Measurements from ENCODE around the gene POTEG.
"Not testable (repeated sequence)": the region's sequence is repeated elsewhere in the genome, so short reads cannot be mapped to it uniquely, and the experiment has no call there.

POTEG gene

GRCh38 chr14:19383008-19383584, 51.0 kb downstream of the POTEG start:
- not testable (repeated sequence) for H3K4me3 ChIP-seq (ENCODE audit: low read depth, low read length); DNase-seq (ENCODE audit: low read depth)

GRCh38 chr14:19380137-19380536, 54.0 kb downstream of the POTEG start:
- not testable (repeated sequence) for H3K4me3 ChIP-seq (ENCODE audit: low read depth, low read length); DNase-seq (ENCODE audit: low read depth)

- H3K4me3 ChIP-seq (ENCODE audit: low read depth, low read length); DNase-seq (ENCODE audit: low read depth): not testable (repeated sequence)
Observed at GRCh38 chr14:19374451-19374903, 59.7 kb downstream of the POTEG start.

- not testable (repeated sequence) for DNase-seq (ENCODE audit: low read depth); H3K4me3 ChIP-seq (ENCODE audit: low read depth, low read length)
Observed at GRCh38 chr14:19372813-19373500, 61.2 kb downstream of the POTEG start.

- not testable (repeated sequence) for H3K4me3 ChIP-seq (ENCODE audit: low read depth, low read length); DNase-seq (ENCODE audit: low read depth)
Observed at GRCh38 chr14:19371767-19372166, 62.4 kb downstream of the POTEG start.

GRCh38 chr14:19362803-19363202, 71.3 kb downstream of the POTEG start:
- not testable (repeated sequence) for DNase-seq (ENCODE audit: low read depth)

GRCh38 chr14:19362323-19362722, 71.8 kb downstream of the POTEG start:
- not testable (repeated sequence) for H3K4me3 ChIP-seq (ENCODE audit: low read depth, low read length); DNase-seq (ENCODE audit: low read depth)

More at GRCh38 chr14:19362803-19363202, 71.3 kb downstream of the POTEG start:
- not testable (repeated sequence) for H3K4me3 ChIP-seq (ENCODE audit: low read depth, low read length)

GRCh38 chr14:19361636-19362253, 72.4 kb downstream of the POTEG start:
- H3K4me3 ChIP-seq (ENCODE audit: low read depth, low read length); DNase-seq (ENCODE audit: low read depth): not testable (repeated sequence)

- not testable (repeated sequence) for DNase-seq (ENCODE audit: low read depth); H3K4me3 ChIP-seq (ENCODE audit: low read depth, low read length)
Observed at GRCh38 chr14:19360937-19361635, 73.1 kb downstream of the POTEG start.

Measured in choroid plexus epithelial cell (primary cell).